ENCODE data around the gene SLC29A4. TPM values are rescaled to one million over a fixed set of nuclear protein-coding genes. Genes with fewer than 3 reads are reported as not detected.

SLC29A4 gene
- total and polyA plus RNA-seq, 10 donors = 0.33 to 2.9 (median 2.2) TPM

DNA sequence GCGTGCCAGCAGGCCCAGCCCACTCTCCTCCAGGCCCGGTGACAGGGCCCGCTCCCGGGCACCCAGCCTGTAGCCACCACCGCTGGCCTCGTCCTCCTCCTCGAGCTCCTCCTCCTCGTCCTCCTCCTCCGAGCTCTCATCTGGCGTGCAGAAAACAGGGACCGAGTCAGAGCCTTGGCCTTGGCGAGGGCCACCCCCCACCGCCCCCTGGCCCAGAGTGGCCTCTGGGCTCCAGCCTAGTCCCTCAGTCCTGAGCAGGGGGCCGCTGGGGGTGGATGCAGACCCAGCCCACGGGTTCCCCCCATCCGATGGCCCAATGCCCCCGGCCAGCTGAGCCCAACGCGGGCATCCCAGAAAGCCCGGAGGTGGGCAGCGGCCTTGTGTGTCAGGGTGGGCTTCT is 62.9 kb downstream of the SLC29A4 start:
- Histone ChIP-seq H3K27me3 (replicated peaks in 1 of 7) (no peaks in the 10 kb centered on the region), H3K27ac (no peak overlapping the region), H3K9me3 (peaks cover 9 to 36% (median 27%) of the 10 kb centered on the region in 8 donors), H3K36me3 (peaks cover 14 to 100% (median 75%) of the 10 kb centered on the region in 6 donors), H3K4me3 (no peak overlapping the region), H3K4me1 (no peaks in the 10 kb centered on the region)
- DNase-seq = no peak
- WGBS, 5 donors = 95 to 97% (median 95%) methylated on average over 9 to 21 of the region's 21 CpGs
- TF ChIP-seq POLR2AphosphoS5 (IDR thresholded peaks at IDR 0.05) = peak in 1 of 3 donors; percentile 14
- TF ChIP-seq, protein P1, sequence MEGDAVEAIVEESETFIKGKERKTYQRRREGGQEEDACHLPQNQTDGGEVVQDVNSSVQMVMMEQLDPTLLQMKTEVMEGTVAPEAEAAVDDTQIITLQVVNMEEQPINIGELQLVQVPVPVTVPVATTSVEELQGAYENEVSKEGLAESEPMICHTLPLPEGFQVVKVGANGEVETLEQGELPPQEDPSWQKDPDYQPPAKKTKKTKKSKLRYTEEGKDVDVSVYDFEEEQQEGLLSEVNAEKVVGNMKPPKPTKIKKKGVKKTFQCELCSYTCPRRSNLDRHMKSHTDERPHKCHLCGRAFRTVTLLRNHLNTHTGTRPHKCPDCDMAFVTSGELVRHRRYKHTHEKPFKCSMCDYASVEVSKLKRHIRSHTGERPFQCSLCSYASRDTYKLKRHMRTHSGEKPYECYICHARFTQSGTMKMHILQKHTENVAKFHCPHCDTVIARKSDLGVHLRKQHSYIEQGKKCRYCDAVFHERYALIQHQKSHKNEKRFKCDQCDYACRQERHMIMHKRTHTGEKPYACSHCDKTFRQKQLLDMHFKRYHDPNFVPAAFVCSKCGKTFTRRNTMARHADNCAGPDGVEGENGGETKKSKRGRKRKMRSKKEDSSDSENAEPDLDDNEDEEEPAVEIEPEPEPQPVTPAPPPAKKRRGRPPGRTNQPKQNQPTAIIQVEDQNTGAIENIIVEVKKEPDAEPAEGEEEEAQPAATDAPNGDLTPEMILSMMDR (IDR thresholded peaks at IDR 0.05 in 8 of 11, conservative IDR thresholded peaks at IDR 0.05 in 3 of 11) = no peak
- intact Hi-C loops (cut with DNase I; ENCODE audit: low total_unique reads) = no loop called here

DNA sequence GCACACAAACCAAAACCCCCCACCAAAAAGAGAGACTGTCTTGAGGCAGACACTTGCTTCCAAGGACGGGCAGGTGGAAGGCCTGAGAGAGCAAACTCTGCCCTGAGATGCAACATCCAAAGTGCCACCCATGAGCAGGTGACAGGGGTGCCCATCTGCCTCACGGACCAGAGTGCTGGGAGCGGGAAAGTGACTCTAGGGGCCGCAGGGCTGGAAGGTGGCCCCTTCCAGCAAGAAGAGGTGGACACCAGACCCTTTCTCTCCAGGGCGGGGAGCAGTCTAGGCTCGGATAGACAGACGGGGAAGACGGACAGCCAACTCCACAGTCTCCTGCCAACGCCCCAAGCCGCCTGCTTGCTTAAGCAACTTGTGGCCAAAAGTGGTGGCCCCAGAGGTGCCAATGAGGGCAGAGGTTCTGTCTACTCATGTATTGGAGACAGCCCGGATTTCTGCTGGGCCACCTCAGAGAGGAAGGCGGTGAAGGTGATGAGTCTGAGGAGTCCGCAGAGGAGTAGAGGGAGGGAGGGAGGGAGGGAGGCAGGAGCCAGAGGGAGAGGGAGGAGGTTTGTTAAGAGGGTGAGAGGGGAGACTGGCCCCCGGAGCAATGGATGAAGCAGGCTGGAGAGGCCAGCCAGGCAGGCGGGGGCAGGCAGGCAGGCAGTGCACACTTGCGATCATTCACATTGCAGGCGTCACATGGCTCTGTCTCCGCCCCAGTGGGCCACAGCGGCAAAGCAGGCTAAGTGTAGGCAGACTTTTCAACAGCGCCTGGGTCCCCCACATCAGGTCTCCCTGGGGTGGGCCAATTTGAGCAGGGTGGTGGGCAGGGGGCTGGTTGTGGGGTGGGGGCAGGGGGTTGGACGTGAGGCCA is 65.6 kb downstream of the SLC29A4 start:
- H3K4me1 ChIP-seq = peaks cover 0 to 4% (median 0%) of the 10 kb centered on the region in 6 donors
- no peaks in the 10 kb centered on the region for H3K27me3 ChIP-seq (replicated peaks in 1 of 7)
- intact Hi-C loops (cut with DNase I; ENCODE audit: low total_unique reads) = no loop called here
- H3K27ac ChIP-seq = no peak overlapping the region
- H3K9me3 ChIP-seq = peaks cover 8 to 18% (median 17%) of the 10 kb centered on the region in 8 donors
- peaks cover 11 to 100% (median 75%) of the 10 kb centered on the region in 6 donors for H3K36me3 ChIP-seq
- 88 to 95% (median 94%) methylated on average over 21 of the region's 21 CpGs for WGBS, 5 donors
- TF ChIP-seq, protein P1 (IDR thresholded peaks at IDR 0.05 in 8 of 11, conservative IDR thresholded peaks at IDR 0.05 in 3 of 11) = no peak
- TF ChIP-seq POLR2AphosphoS5 (IDR thresholded peaks at IDR 0.05) (no peak), POLR2A (IDR thresholded peaks at IDR 0.05) (no peak)
- no peak for DNase-seq
- no peak overlapping the region for H3K4me3 ChIP-seq

DNA sequence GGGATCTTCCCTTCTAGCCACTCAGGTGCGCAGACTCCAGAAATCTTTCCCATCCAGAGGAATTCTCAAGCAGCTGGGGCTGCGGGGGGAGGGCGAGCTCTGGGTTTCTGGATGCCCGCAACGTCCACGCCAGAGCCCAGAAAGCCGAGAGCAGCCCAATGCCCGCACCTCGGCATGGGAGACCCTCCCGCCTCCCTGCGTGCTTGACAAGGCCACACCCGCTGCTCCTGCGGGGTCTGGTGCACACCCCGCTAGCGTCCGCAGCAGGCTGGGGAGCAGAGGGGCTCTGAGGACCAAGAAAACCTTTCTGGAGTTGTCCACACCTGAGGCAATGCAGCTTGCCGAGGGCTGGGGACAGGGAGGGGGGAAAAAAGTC is 66.2 kb downstream of the SLC29A4 start:
- WGBS, 5 donors = 88 to 95% (median 93%) methylated on average over 8 to 17 of the region's 17 CpGs

More for the DNA sequence above, 66.2 kb downstream of the SLC29A4 start:
- H3K9me3 ChIP-seq = peaks cover 3 to 12% (median 10%) of the 10 kb centered on the region in 8 donors
- no peak for DNase-seq
- H3K27ac ChIP-seq = no peak overlapping the region
- peaks cover 9 to 100% (median 71%) of the 10 kb centered on the region in 6 donors for H3K36me3 ChIP-seq
- no peaks in the 10 kb centered on the region for H3K27me3 ChIP-seq (replicated peaks in 1 of 7)
- intact Hi-C loops (cut with DNase I; ENCODE audit: low total_unique reads) = no loop called here
- H3K4me3 ChIP-seq = no peak overlapping the region
- no peak for TF ChIP-seq POLR2AphosphoS5 (IDR thresholded peaks at IDR 0.05)
- TF ChIP-seq POLR2A (IDR thresholded peaks at IDR 0.05) = no peak
- TF ChIP-seq, protein P1 (IDR thresholded peaks at IDR 0.05 in 8 of 11, conservative IDR thresholded peaks at IDR 0.05 in 3 of 11) = no peak
- peaks cover 0 to 8% (median 3%) of the 10 kb centered on the region in 6 donors for H3K4me1 ChIP-seq

All from spleen (tissue), 11 donors.